ENCODE measurements around the gene GCK.
"Not testable (repeated sequence)": the region's sequence is repeated elsewhere in the genome, so short reads cannot be mapped to it uniquely, and the experiment has no call there.

The GCK gene

GRCh38 chr7:44176486-44176885, 12.8 kb downstream of the GCK start:
- DNase-seq = no peak

- DNase-seq = no peak
Measured at GRCh38 chr7:44175730-44176129, 13.5 kb downstream of the GCK start.

- not testable (repeated sequence) for DNase-seq
Measured at GRCh38 chr7:44174694-44174948, 14.6 kb downstream of the GCK start.

GRCh38 chr7:44173911-44174693, 15.1 kb downstream of the GCK start:
- no peak for DNase-seq

GRCh38 chr7:44172803-44173424, 16.3 kb downstream of the GCK start:
- no peak for DNase-seq

GRCh38 chr7:44172352-44172751, 16.9 kb downstream of the GCK start:
- DNase-seq = no peak

- DNase-seq = not testable (repeated sequence)
Measured at GRCh38 chr7:44171901-44172300, 17.3 kb downstream of the GCK start.

GRCh38 chr7:44167920-44168319, 21.3 kb downstream of the GCK start:
- DNase-seq = no peak

GRCh38 chr7:44163591-44163990, 25.6 kb downstream of the GCK start:
- no peak for DNase-seq

- DNase-seq = no peak
Measured at GRCh38 chr7:44162785-44163395, 26.3 kb downstream of the GCK start.

GRCh38 chr7:44162179-44162578, 27.1 kb downstream of the GCK start:
- DNase-seq = no peak

- no peak for DNase-seq
Measured at GRCh38 chr7:44161371-44161770, 27.9 kb downstream of the GCK start.

- DNase-seq = no peak
Measured at GRCh38 chr7:44159824-44160630, 29.2 kb downstream of the GCK start.

- no peak for DNase-seq
Measured at GRCh38 chr7:44158873-44159631, 30.2 kb downstream of the GCK start.

- DNase-seq = no peak
Measured at GRCh38 chr7:44158096-44158872, 31.0 kb downstream of the GCK start.

- DNase-seq = no peak
Measured at GRCh38 chr7:44157116-44158080, 31.8 kb downstream of the GCK start.

GRCh38 chr7:44156453-44157010, 32.7 kb downstream of the GCK start:
- DNase-seq = no peak

GRCh38 chr7:44155191-44156185, 33.8 kb downstream of the GCK start:
- no peak for DNase-seq

GRCh38 chr7:44154703-44155102, 34.5 kb downstream of the GCK start:
- DNase-seq = no peak

All from DMS53 (cell line).